Adipocyte (in vitro differentiated cells): Measurements from ENCODE around the gene OLFML2B.
A peak's percentile ranks its signal among the peaks of the same experiment; 100 is the strongest.
"Not testable (repeated sequence)": the region's sequence is repeated elsewhere in the genome, so short reads cannot be mapped to it uniquely, and the experiment has no call there.

ENCODE experiments used
- DNase-seq: peaks from one replicate; pipeline ENCODE4 v3.0.0-alpha.2; 2015; ENCODE audit warnings: low read depth
- H3K27me3 ChIP-seq: replicated peaks from 2 replicates; pipeline ENCODE4 v1.7.0; 2013; ENCODE audit warnings: mild to moderate bottlenecking, low read length, moderate library complexity; ENCODE audit not compliant: control insufficient read depth, insufficient read depth
- H3K36me3 ChIP-seq: 2 replicates; pipeline ENCODE4 v1.7.0; 2013; ENCODE audit warnings: low read length, mild to moderate bottlenecking, moderate library complexity; ENCODE audit not compliant: control insufficient read depth, insufficient read depth, severe bottlenecking
- H3K4me1 ChIP-seq: 2 replicates; pipeline ENCODE4 v1.7.0; 2013; ENCODE audit warnings: mild to moderate bottlenecking, low read length, moderate library complexity; ENCODE audit not compliant: control insufficient read depth, insufficient read depth
- H3K4me3 ChIP-seq: 2 replicates; pipeline ENCODE4 v1.7.0; 2013; ENCODE audit warnings: mild to moderate bottlenecking, low read length, moderate library complexity
- H3K9ac ChIP-seq: 2 replicates; pipeline ENCODE4 v1.7.0; 2013; ENCODE audit warnings: mild to moderate bottlenecking, low read length, moderate library complexity
- H3K9me3 ChIP-seq: 2 replicates; pipeline ENCODE4 v1.7.0; 2013; ENCODE audit warnings: mild to moderate bottlenecking, low read length, moderate library complexity; ENCODE audit not compliant: control insufficient read depth

OLFML2B gene

DNA sequence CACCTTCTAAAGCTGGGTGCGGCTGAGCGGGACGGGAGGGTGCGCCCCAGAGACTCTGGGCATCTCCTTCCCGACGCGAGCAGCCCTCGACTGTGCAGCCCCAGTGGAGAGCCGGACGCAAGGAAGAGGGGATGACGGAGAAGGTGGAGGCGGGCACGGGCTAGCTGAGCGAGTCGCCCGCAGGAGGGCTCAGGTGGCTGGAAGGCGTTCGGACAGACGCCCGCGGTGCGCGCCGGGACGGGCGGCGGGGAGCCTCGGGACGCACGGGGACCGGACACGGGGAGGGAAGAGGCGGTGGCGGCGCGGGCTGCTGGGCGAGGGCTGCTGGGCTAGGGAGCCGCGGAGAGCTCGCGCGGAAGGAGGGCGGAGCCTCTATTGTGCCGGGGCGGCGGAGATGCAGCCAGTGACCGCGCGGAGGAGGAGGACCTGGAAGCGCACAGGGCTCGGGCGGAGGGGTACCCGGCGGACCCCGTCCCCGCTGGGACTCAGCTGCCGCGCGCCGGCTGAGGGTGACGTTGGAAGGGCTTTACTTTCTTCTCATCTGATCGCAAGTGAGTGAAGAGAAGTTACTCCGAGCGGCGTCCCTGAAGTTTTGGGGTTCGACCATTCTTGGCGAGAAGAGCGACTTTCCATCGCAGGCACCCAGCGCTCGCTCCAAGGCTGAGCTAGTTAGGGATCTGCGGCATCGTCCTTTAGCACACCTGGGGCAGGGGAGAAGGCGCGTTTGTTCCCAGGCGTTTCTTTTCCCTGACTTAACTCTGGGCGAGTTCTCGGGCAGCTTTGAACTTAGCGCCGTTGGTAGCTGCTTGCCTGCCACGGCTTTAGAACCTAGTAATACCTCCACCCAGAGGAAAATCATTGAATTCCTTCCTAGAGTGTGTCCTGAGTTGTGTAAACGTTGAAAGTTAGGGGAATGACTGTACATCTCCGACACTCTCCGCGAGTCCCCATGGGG lies at the start of gene OLFML2B:
Gene OLFML2B, minus strand, starts transcription at position 323 of the 955 bp plus-strand sequence. CDS start 439 bp downstream, outside the sequence.
- Histone ChIP-seq H3K9ac (peak within 1 kb of the TSS; percentile 82), H3K36me3 (no peaks in the 10 kb centered on the region), H3K27me3 (no peaks in the 10 kb centered on the region), H3K4me1 (peaks cover 49% of the 10 kb centered on the region), H3K9me3 (no peaks in the 10 kb centered on the region), H3K4me3 (peak within 1 kb of the TSS; percentile 86)
- peak; percentile 89 for DNase-seq

DNA sequence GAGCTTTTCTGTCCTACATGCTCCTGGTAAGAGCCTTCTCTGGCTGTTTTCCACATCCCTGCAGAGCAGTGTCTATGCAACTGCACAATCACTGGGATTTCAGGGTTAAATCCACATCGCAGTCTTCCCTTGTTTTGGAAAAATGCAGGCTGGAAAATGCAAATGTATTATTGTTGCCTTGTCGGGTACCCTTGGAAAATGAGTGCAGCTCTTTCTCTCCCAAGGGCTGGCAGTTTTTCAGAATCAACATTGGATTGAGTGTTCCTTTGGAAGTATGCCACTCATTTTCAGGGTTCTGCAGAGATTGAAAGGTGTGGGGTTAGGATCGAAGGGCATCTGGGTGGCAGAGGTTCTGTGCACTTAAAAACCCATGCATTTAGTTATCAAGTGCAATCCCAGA lies 49.1 kb upstream of the OLFML2B start:
- peaks cover 34% of the 10 kb centered on the region for H3K27me3 ChIP-seq
- peaks cover 5% of the 10 kb centered on the region for H3K4me1 ChIP-seq
- H3K36me3 ChIP-seq = no peaks in the 10 kb centered on the region
- H3K4me3 ChIP-seq = no peak overlapping the region
- no peak overlapping the region for H3K9ac ChIP-seq
- DNase-seq = no peak
- H3K9me3 ChIP-seq = peaks cover 15% of the 10 kb centered on the region

DNA sequence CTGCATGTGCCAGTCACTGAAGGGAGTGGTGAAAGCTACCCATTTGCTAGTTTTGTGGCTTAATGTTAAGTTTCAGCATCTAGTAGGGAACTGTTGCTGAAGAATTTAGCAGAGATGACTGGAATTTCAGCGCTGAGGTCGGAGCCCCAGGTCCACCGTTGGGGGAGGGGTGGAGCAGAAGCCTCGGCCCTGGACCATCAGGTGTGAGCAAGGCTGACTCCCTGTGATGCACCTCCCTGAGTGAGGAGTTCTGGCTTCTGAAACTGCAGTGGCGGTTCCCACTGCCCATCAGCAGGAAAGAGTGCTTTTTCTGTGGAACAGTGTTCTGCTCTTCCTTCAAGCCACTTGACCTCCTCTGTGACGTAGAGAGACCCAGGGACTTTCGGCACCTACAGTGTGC lies 47.2 kb upstream of the OLFML2B start:
- H3K4me1 ChIP-seq = peaks cover 5% of the 10 kb centered on the region
- peaks cover 37% of the 10 kb centered on the region for H3K27me3 ChIP-seq
- peaks cover 15% of the 10 kb centered on the region for H3K9me3 ChIP-seq
- H3K36me3 ChIP-seq = no peaks in the 10 kb centered on the region
- no peak for DNase-seq
- no peak overlapping the region for H3K4me3 ChIP-seq
- no peak overlapping the region for H3K9ac ChIP-seq

DNA sequence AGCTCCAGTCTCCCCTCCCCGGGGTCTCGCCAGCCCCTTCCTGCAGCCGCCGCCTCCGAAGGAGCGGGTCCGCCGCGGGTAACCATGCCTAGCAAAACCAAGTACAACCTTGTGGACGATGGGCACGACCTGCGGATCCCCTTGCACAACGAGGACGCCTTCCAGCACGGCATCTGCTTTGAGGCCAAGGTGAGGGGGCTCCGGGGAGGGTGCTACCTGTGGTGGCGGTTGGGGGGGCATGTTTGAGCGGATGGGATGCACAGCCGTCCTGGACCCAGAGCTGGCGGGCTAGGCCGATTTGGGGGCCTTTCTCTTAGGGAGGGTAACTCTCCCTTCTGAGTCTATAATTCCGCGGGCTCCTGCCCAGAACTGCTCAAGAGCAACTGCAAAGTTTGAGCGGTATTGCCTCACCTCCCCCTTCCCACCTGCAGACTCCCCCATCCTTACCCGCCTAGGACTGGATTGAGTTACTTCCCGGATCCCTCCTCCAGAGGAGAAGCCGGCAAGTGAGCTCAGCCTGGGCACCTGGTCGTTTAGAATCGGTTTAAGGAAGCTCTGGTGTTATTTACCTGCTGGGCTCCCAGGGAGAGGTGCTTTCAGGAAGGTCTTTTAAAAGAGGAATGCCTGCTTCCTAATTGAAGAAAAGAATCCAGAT lies 46.6 kb upstream of the OLFML2B start:
- Histone ChIP-seq H3K36me3 (no peaks in the 10 kb centered on the region), H3K27me3 (peaks cover 36% of the 10 kb centered on the region)
- no peak for DNase-seq

DNA sequence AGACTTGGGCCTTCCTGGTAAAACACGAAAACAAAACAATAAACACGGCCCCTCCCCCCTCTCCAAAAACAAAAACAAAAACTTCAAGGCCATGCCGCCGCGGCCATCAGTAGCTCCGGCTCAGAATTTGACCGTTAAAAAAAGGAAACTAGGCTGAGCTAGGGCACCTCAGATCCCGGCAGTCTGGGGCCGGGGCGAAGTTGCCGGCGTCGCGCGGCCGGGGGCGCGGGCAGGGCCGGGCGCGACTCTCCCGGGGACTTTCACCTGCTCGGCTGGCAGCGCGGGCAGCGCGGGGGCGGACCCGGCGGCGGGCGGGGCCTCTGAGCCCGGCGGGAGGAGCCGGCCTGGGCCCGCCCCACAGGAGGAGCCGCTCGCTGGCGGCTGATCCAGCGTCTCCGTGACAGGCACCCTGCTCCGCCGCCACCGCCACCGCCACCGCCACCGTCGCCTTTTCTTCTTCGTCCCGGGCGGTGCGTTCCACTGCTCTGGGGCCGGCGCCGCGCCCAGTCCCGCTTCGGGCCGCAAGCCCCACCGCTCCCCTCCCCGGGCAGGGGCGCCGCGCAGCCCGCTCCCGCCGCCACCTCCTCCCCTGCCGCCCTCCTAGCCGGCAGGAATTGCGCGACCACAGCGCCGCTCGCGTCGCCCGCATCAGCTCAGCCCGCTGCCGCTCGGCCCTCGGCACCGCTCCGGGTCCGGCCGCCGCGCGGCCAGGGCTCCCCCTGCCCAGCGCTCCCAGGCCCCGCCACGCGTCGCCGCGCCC lies 45.8 kb upstream of the OLFML2B start, which contains the start of gene NOS1AP:
Gene NOS1AP, plus strand, starts transcription at position 358 of the 760 bp plus-strand sequence. CDS start 487 bp downstream, outside the sequence.
- Histone ChIP-seq H3K9me3 (peaks cover 6% of the 10 kb centered on the region), H3K36me3 (no peaks in the 10 kb centered on the region), H3K4me1 (peaks cover 5% of the 10 kb centered on the region), H3K9ac (peak within 1 kb of the TSS; percentile 48), H3K4me3 (peak within 1 kb of the TSS; percentile 83), H3K27me3 (peaks cover 43% of the 10 kb centered on the region)
- DNase-seq = peak; percentile 86

More for the DNA sequence above, 46.6 kb upstream of the OLFML2B start:
- Histone ChIP-seq H3K9ac (peak overlapping the region; percentile 48), H3K4me3 (peak overlapping the region; percentile 83), H3K9me3 (peaks cover 13% of the 10 kb centered on the region), H3K4me1 (peaks cover 5% of the 10 kb centered on the region)

DNA sequence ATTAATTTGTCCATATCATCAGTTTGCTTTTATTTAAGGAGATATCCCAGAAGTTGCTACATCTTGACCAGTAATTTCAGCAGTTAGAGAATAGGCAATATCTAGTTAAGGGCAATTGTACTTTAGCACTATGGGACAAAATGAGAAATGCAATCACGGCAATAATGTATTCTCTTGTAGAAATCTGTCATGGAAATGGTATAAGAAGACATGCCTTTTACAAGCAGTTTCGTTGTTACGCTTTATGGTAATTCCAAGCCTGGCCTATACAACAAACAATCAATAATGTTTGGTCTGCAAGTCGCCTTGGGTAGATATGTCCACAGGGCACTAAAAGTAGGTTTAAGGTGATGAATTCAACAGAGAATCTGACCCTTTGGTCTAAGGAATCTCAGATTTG lies 44.6 kb upstream of the OLFML2B start:
- no peaks in the 10 kb centered on the region for H3K36me3 ChIP-seq
- H3K9me3 ChIP-seq = no peaks in the 10 kb centered on the region
- H3K4me1 ChIP-seq = peaks cover 5% of the 10 kb centered on the region
- peaks cover 47% of the 10 kb centered on the region for H3K27me3 ChIP-seq
- no peak for DNase-seq
- H3K9ac ChIP-seq = no peak overlapping the region
- H3K4me3 ChIP-seq = no peak overlapping the region

DNA sequence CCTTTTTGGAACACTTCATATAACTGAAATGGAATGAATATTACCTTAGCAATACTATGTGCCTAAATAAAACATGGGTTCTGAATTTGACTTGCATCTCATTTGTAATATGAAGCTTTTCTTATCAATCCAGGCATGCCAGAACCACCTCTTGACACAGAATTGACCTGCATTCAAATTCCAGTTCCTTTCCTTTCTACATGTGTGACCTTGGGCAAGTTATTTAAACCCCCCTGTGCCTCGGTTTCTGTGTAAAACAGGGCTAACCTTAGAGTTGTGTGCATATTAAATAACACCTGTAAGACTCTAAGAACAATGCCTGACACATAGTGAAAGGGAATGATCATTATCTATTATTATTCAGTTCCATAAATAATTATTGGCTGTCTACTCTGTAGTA lies 43.8 kb upstream of the OLFML2B start:
- Histone ChIP-seq H3K36me3 (no peaks in the 10 kb centered on the region), H3K4me3 (no peak overlapping the region), H3K9ac (no peak overlapping the region), H3K9me3 (no peaks in the 10 kb centered on the region), H3K27me3 (peaks cover 47% of the 10 kb centered on the region), H3K4me1 (peaks cover 5% of the 10 kb centered on the region)
- no peak for DNase-seq

DNA sequence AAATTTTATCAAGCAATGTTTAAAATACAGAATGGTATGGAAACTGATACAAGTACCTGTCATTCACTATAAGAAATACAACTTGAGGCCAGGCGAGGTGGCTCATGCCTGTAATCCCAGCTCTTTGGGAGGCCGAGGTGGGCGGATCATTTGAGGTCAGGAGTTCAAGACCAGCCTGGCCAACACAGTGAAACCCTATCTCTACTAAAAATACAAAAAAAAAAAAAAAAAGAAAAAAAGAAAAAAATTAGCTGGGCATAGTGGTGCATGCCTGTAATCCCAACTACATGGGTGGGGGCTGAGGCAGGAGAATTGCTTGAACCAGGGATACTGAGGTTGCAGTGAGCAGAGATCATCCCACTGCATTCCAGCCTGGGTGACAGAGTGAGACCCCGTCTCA lies 43.2 kb upstream of the OLFML2B start:
- not testable (repeated sequence) for DNase-seq

DNA sequence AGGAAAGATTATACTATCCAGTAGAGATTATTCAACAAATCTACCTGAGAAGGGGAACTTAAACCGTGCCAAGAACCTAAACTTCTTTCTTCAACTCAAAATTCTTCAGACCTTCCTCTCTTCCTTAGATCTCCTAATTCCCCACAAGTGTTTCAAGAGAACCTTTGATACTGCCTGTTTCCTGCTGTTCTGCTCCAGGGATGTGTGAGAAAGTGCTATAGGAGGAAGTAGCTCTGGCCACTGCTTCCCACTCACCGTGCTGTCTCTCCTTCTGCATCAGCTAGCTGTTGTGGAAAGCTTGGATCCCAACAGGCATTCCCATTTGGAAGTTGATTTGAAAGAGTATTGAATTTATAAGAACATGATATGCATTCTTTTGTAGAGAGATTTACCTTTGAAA lies 41.3 kb upstream of the OLFML2B start:
- no peak for DNase-seq
- no peak overlapping the region for H3K4me3 ChIP-seq
- peaks cover 5% of the 10 kb centered on the region for H3K4me1 ChIP-seq
- H3K9ac ChIP-seq = no peak overlapping the region
- peaks cover 38% of the 10 kb centered on the region for H3K27me3 ChIP-seq
- no peaks in the 10 kb centered on the region for H3K9me3 ChIP-seq
- no peaks in the 10 kb centered on the region for H3K36me3 ChIP-seq

More for the DNA sequence above, 43.2 kb upstream of the OLFML2B start:
- not testable (repeated sequence) for H3K4me1 ChIP-seq, H3K9me3 ChIP-seq, H3K4me3 ChIP-seq, H3K9ac ChIP-seq, H3K36me3 ChIP-seq
- peaks cover 47% of the 10 kb centered on the region for H3K27me3 ChIP-seq

DNA sequence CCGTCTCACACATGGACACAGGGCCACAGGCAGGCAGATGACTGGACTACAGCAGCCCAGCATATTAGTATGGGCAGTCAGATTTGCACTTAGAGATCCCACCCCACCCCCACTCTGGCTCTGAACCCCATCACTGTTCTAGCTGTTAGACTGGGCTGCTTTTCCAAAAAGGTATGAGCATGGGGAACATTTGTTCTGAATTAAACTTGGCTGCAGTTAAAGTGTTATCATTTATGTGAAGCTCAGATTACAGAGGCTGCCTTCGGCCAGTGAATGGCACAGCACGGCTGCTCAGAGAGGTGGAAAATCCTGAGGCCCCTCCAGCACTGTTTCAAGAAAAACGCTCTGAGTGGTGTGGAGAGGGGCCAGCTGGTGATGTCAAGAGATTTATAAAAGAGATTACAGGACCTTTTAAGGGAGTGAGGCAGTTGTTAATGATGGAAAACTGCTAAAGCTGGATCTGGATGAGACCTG lies 38.9 kb upstream of the OLFML2B start:
- no peaks in the 10 kb centered on the region for H3K9me3 ChIP-seq
- no peak overlapping the region for H3K4me3 ChIP-seq
- H3K9ac ChIP-seq = no peak overlapping the region
- no peaks in the 10 kb centered on the region for H3K4me1 ChIP-seq
- peaks cover 24% of the 10 kb centered on the region for H3K27me3 ChIP-seq
- DNase-seq = peak; percentile 70
- H3K36me3 ChIP-seq = no peaks in the 10 kb centered on the region
